Measurements from ENCODE around the gene TUBA1C. TPM values are rescaled to one million over a fixed set of nuclear protein-coding genes. Genes with fewer than 3 reads are reported as not detected.
A peak's percentile ranks its signal among the peaks of the same experiment; 100 is the strongest.

TUBA1C gene
- total and polyA plus RNA-seq, 2 of the 8 experiments (the other 6 are each of a cell fraction or from before 2014, with no cell fraction given): 504 to 3,101 TPM

- Histone ChIP-seq H4K8ac (ENCODE audit: extremely low read depth, insufficient read depth, low read length) (peak overlapping the region; percentile 86), H3K79me1 (ENCODE audit: low read depth, low read length) (no peaks in the 10 kb centered on the region), H3K9ac (replicated peaks in 1 of 4; ENCODE audit: extremely low read depth in 1 of 4, low read depth in 3 of 4, low read length in 3 of 4) (no peak overlapping the region), H4K91ac (replicated peaks; ENCODE audit: insufficient read length, low read length) (no peak overlapping the region), H4K5ac (ENCODE audit: insufficient read length, low read depth, low read length) (no peak overlapping the region), H3K23ac (ENCODE audit: insufficient read length) (no peak overlapping the region), H3K56ac (replicated peaks; ENCODE audit: insufficient read length, low read depth, low read length) (no peak overlapping the region), H2AK5ac (ENCODE audit: low read depth, low read length) (no peak overlapping the region), H3K9me3 (ENCODE audit: insufficient read depth in 2 of 2, low read depth in 1 of 2, low read length in 1 of 2) (no peaks in the 10 kb centered on the region), H3K36me3 (ENCODE audit: control insufficient read depth in 2 of 4, insufficient read depth in 4 of 4, low read length in 3 of 4) (no peaks in the 10 kb centered on the region), H3K79me2 (ENCODE audit: control insufficient read depth in 1 of 2, insufficient read depth in 2 of 2, low read length in 2 of 2) (no peaks in the 10 kb centered on the region), H3K4ac (replicated peaks; ENCODE audit: insufficient read length, low read depth, low read length) (no peak overlapping the region), H2BK5ac (ENCODE audit: low read depth, low read length) (no peak overlapping the region), H2AFZ (ENCODE audit: low read length) (peak overlapping the region; percentile 88; the same call in 1 of the 2 replicates), H3K18ac (ENCODE audit: extremely low read depth, low read length) (no peak overlapping the region; the same call in 1 of the 2 replicates), H3K27me3 (replicated peaks in 1 of 4; ENCODE audit: control insufficient read depth in 3 of 4, extremely low read depth in 1 of 4, insufficient read depth in 3 of 4, low read length in 3 of 4) (peaks cover 47 to 69% (median 65%) of the 10 kb centered on the region in 4 experiments), H3K4me1 (replicated peaks in 1 of 4; ENCODE audit: control insufficient read depth in 3 of 4, insufficient read depth in 4 of 4, low read length in 3 of 4) (peaks cover 0 to 36% (median 17%) of the 10 kb centered on the region in 4 experiments; a peak in 6 of 7 replicates), H4K20me1 (replicated peaks in 1 of 2; ENCODE audit: control insufficient read depth in 1 of 2, insufficient read depth in 2 of 2, low read length in 2 of 2) (peaks cover 2 to 20% of the 10 kb centered on the region in 2 experiments), H3K27ac (ENCODE audit: low read depth, low read length) (no peak overlapping the region), H3K4me3 (ENCODE audit: extremely low read depth in 1 of 4, insufficient read depth in 2 of 4, low read depth in 3 of 4, low read length in 4 of 4) (peak overlapping the region; percentile 4 to 59 (median 34); a peak in 7 of 8 replicates), H3K4me2 (ENCODE audit: insufficient read depth in 1 of 2, low read depth in 2 of 2, low read length in 2 of 2) (peak overlapping the region; percentile 60 to 99), H2BK15ac (ENCODE audit: low read length) (no peak overlapping the region; the same call in 1 of the 2 replicates), H2BK20ac (ENCODE audit: low read length) (no peak overlapping the region), H3K14ac (ENCODE audit: insufficient read length) (no peak overlapping the region), H3K23me2 (ENCODE audit: low read depth, low read length) (peaks cover 11% of the 10 kb centered on the region; the same call in 1 of the 2 replicates), H2BK12ac (ENCODE audit: low read depth, low read length) (no peak overlapping the region), H2BK120ac (replicated peaks; ENCODE audit: low read depth, low read length) (no peak overlapping the region)
- FAIRE-seq: no peak
- DNase-seq (ENCODE audit: low read depth in 1 of 2, low spot score in 2 of 2): peak in 1 of 2 experiments; percentile 81
- ChIA-PET CTCF (ENCODE audit: partially characterized antibody) (interaction anchor here (0.6 to 14.4 kb wide), 33 partner anchors 8 to 512 kb away, joined by 3 to 276 read pairs (median 3); partner anchors contain the start of genes C1QL4, DNAJC22 and TROAP), POLR2A (ENCODE audit: partially characterized antibody) (interaction anchor here (0.9 to 5.0 kb wide), 10 partner anchors 15 to 166 kb away, joined by 3 to 48 read pairs (median 5); partner anchors contain the start of genes TROAP, TUBA1B and TUBA1C)
- WGBS, 2 experiments (ENCODE audit: extremely low coverage in 1 of 2, insufficient coverage in 1 of 2, insufficient read length in 1 of 2, insufficient replicate concordance in 2 of 2, low coverage in 1 of 2, low lambda C conversion rate in 2 of 2, missing lambda C conversion rate in 1 of 2): 5% methylated on average over 63 of the region's 77 CpGs; no CpG with 5 or more reads in 1 of the 2 experiments
- TF ChIP-seq TCF12 (IDR thresholded peaks at IDR 0.05; ENCODE audit: low read depth, low read length) (no peak), HDAC6 (IDR thresholded peaks at IDR 0.05; ENCODE audit: low read depth, low read length) (no peak), SUZ12 (IDR thresholded peaks at IDR 0.05; ENCODE audit: low read length) (peak; percentile 86), POU5F1 (IDR thresholded peaks at IDR 0.05; ENCODE audit: low read depth, low read length) (no peak), RAD21 (IDR thresholded peaks at IDR 0.05 in 1 of 2, conservative IDR thresholded peaks at IDR 0.05 in 1 of 2; ENCODE audit: low read depth in 2 of 2, low read length in 2 of 2) (0 out of 4 replicates have a peak, but pooled peaks of 1 of the 2 experiments have one; percentile 3), SP1 (IDR thresholded peaks at IDR 0.05; ENCODE audit: low read depth, low read length) (no peak), RFX5 (IDR thresholded peaks at IDR 0.05; ENCODE audit: borderline replicate concordance, low read depth, low read length) (no peak)
These were observed 32.2 kb downstream of the TUBA1C start for GRCh38 chr12:49296836-49297694.

All from H1 (cell line).